ENCODE measurements around the gene GINS1. TPM values are rescaled to one million over a fixed set of nuclear protein-coding genes. Genes with fewer than 3 reads are reported as not detected.

GINS1 gene
- total and polyA plus RNA-seq, 2 of the 13 experiments (the other 11 are each of a cell fraction or from before 2014, with no cell fraction given) = 14.6 to 59.9 TPM

DNA sequence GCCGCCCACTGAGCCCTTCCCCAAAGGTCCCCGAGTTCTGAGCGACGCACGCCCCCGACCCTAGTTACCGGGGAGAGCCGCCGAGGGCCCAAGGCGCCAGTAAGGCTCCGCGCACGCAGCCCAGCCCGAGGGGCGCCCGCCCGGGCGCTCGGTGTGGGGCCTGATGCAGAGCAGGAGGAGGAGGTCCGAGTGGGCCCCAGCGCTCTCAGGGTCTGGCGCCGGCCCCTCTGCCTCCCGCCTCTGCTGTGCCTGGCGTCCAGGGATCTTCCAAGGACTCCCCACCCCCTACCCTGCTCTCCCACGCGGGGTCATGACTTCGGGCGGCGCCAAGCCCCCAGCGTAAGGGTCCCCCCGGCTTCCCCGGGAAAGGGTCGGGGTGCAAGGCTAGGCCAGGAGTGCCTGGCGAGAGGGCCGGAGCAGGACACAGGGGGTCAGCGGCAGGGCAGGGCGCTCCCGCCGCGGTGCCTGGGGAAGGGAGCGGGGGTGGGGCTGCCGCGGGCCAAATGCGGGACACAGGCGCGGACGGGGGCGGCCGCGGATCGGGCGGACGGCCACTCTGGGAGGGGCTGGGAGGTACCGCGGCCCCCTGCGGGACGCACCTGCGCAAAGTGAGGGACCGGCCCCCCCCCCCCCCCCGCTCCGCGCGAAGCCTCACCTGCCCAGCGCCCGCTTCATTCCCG lies 17.5 kb upstream of the GINS1 start (continued):
- TF ChIP-seq, protein P1, sequence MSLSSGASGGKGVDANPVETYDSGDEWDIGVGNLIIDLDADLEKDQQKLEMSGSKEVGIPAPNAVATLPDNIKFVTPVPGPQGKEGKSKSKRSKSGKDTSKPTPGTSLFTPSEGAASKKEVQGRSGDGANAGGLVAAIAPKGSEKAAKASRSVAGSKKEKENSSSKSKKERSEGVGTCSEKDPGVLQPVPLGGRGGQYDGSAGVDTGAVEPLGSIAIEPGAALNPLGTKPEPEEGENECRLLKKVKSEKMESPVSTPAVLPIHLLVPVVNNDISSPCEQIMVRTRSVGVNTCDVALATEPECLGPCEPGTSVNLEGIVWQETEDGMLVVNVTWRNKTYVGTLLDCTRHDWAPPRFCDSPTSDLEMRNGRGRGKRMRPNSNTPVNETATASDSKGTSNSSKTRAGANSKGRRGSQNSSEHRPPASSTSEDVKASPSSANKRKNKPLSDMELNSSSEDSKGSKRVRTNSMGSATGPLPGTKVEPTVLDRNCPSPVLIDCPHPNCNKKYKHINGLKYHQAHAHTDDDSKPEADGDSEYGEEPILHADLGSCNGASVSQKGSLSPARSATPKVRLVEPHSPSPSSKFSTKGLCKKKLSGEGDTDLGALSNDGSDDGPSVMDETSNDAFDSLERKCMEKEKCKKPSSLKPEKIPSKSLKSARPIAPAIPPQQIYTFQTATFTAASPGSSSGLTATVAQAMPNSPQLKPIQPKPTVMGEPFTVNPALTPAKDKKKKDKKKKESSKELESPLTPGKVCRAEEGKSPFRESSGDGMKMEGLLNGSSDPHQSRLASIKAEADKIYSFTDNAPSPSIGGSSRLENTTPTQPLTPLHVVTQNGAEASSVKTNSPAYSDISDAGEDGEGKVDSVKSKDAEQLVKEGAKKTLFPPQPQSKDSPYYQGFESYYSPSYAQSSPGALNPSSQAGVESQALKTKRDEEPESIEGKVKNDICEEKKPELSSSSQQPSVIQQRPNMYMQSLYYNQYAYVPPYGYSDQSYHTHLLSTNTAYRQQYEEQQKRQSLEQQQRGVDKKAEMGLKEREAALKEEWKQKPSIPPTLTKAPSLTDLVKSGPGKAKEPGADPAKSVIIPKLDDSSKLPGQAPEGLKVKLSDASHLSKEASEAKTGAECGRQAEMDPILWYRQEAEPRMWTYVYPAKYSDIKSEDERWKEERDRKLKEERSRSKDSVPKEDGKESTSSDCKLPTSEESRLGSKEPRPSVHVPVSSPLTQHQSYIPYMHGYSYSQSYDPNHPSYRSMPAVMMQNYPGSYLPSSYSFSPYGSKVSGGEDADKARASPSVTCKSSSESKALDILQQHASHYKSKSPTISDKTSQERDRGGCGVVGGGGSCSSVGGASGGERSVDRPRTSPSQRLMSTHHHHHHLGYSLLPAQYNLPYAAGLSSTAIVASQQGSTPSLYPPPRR (CRISPR knock-in tag; IDR thresholded peaks at IDR 0.05; ENCODE audit: borderline replicate concordance) = peak; percentile 33; the same call in 1 of the 2 replicates
- TF ChIP-seq EEA1 (CRISPR knock-in tag; IDR thresholded peaks at IDR 0.05; ENCODE audit: borderline replicate concordance) (peak; percentile 90), ZBTB38 (CRISPR knock-in tag; IDR thresholded peaks at IDR 0.05) (peak; percentile 71; the same call in 1 of the 2 replicates), RARA (CRISPR knock-in tag; IDR thresholded peaks at IDR 0.05) (peak; percentile 57), KLF9 (CRISPR knock-in tag; IDR thresholded peaks at IDR 0.05; ENCODE audit: low read depth) (no peak), ZNF605 (CRISPR knock-in tag; IDR thresholded peaks at IDR 0.05) (peak; percentile 90), HOXA3 (CRISPR knock-in tag; IDR thresholded peaks at IDR 0.05) (peak; percentile 59; the same call in 1 of the 2 replicates), GFI1 (CRISPR knock-in tag; IDR thresholded peaks at IDR 0.05; ENCODE audit: borderline replicate concordance) (no peak), ATAD3A (CRISPR knock-in tag; IDR thresholded peaks at IDR 0.05) (no peak), SOX6 (IDR thresholded peaks at IDR 0.05) (no peak), SOX6 (CRISPR knock-in tag; IDR thresholded peaks at IDR 0.05) (peak; percentile 42; the same call in 1 of the 2 replicates), ZFP41 (CRISPR knock-in tag; IDR thresholded peaks at IDR 0.05; ENCODE audit: borderline replicate concordance) (no peak), NCOA1 (CRISPR knock-in tag; IDR thresholded peaks at IDR 0.05) (peak; percentile 93), TOPORS (CRISPR knock-in tag; IDR thresholded peaks at IDR 0.05) (peak; percentile 91), ZMYM4 (CRISPR knock-in tag; IDR thresholded peaks at IDR 0.05) (peak; percentile 81), HIVEP1 (CRISPR knock-in tag; IDR thresholded peaks at IDR 0.05) (peak; percentile 70; the same call in 1 of the 2 replicates)
- TF ChIP-seq, protein P2, sequence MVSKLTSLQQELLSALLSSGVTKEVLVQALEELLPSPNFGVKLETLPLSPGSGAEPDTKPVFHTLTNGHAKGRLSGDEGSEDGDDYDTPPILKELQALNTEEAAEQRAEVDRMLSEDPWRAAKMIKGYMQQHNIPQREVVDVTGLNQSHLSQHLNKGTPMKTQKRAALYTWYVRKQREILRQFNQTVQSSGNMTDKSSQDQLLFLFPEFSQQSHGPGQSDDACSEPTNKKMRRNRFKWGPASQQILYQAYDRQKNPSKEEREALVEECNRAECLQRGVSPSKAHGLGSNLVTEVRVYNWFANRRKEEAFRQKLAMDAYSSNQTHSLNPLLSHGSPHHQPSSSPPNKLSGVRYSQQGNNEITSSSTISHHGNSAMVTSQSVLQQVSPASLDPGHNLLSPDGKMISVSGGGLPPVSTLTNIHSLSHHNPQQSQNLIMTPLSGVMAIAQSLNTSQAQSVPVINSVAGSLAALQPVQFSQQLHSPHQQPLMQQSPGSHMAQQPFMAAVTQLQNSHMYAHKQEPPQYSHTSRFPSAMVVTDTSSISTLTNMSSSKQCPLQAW (CRISPR knock-in tag; IDR thresholded peaks at IDR 0.05) = peak; percentile 50; the same call in 1 of the 2 replicates
- TF ChIP-seq, protein P3, sequence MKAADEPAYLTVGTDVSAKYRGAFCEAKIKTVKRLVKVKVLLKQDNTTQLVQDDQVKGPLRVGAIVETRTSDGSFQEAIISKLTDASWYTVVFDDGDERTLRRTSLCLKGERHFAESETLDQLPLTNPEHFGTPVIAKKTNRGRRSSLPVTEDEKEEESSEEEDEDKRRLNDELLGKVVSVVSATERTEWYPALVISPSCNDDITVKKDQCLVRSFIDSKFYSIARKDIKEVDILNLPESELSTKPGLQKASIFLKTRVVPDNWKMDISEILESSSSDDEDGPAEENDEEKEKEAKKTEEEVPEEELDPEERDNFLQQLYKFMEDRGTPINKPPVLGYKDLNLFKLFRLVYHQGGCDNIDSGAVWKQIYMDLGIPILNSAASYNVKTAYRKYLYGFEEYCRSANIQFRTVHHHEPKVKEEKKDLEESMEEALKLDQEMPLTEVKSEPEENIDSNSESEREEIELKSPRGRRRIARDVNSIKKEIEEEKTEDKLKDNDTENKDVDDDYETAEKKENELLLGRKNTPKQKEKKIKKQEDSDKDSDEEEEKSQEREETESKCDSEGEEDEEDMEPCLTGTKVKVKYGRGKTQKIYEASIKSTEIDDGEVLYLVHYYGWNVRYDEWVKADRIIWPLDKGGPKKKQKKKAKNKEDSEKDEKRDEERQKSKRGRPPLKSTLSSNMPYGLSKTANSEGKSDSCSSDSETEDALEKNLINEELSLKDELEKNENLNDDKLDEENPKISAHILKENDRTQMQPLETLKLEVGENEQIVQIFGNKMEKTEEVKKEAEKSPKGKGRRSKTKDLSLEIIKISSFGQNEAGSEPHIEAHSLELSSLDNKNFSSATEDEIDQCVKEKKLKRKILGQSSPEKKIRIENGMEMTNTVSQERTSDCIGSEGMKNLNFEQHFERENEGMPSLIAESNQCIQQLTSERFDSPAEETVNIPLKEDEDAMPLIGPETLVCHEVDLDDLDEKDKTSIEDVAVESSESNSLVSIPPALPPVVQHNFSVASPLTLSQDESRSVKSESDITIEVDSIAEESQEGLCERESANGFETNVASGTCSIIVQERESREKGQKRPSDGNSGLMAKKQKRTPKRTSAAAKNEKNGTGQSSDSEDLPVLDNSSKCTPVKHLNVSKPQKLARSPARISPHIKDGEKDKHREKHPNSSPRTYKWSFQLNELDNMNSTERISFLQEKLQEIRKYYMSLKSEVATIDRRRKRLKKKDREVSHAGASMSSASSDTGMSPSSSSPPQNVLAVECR (CRISPR knock-in tag; IDR thresholded peaks at IDR 0.05; ENCODE audit: borderline replicate concordance) = peak; percentile 77

All from HepG2 (cell line).